ENCODE results near the gene ORAI2.
"Not testable (repeated sequence)": the region's sequence is repeated elsewhere in the genome, so short reads cannot be mapped to it uniquely, and the experiment has no call there.

The ORAI2 gene

GRCh38 chr7:102494026-102494425 lies 60.7 kb downstream of the ORAI2 start:
- H3K9ac ChIP-seq (ENCODE audit: low read depth in 1 of 2, low read length in 2 of 2); H3K27me3 ChIP-seq (ENCODE audit: control insufficient read depth in 1 of 2, insufficient read depth in 2 of 2, low read length in 2 of 2); H3K36me3 ChIP-seq (ENCODE audit: control insufficient read depth in 1 of 2, insufficient read depth in 2 of 2, low read length in 2 of 2); H3K4me1 ChIP-seq (ENCODE audit: control insufficient read depth in 1 of 2, insufficient read depth in 2 of 2, low read length in 2 of 2); H3K9me3 ChIP-seq (ENCODE audit: control insufficient read depth in 1 of 2, low read length in 2 of 2); H3K4me3 ChIP-seq (ENCODE audit: low read depth in 1 of 2, low read length in 2 of 2); H3K27ac ChIP-seq (ENCODE audit: low read depth, low read length): not testable (repeated sequence)

GRCh38 chr7:102494473-102495149 lies 61.2 kb downstream of the ORAI2 start:
- H3K4me3 ChIP-seq (ENCODE audit: low read depth in 1 of 2, low read length in 2 of 2); H3K9me3 ChIP-seq (ENCODE audit: control insufficient read depth in 1 of 2, low read length in 2 of 2); H3K9ac ChIP-seq (ENCODE audit: low read depth in 1 of 2, low read length in 2 of 2); H3K27me3 ChIP-seq (ENCODE audit: control insufficient read depth in 1 of 2, insufficient read depth in 2 of 2, low read length in 2 of 2); H3K36me3 ChIP-seq (ENCODE audit: control insufficient read depth in 1 of 2, insufficient read depth in 2 of 2, low read length in 2 of 2); H3K4me1 ChIP-seq (ENCODE audit: control insufficient read depth in 1 of 2, insufficient read depth in 2 of 2, low read length in 2 of 2); H3K27ac ChIP-seq (ENCODE audit: low read depth, low read length): not testable (repeated sequence)

- not testable (repeated sequence) for H3K9me3 ChIP-seq (ENCODE audit: control insufficient read depth in 1 of 2, low read length in 2 of 2); H3K36me3 ChIP-seq (ENCODE audit: control insufficient read depth in 1 of 2, insufficient read depth in 2 of 2, low read length in 2 of 2); H3K27ac ChIP-seq (ENCODE audit: low read depth, low read length)
These were observed 63.5 kb downstream of the ORAI2 start for GRCh38 chr7:102496861-102497260.

GRCh38 chr7:102497308-102497707 lies 63.9 kb downstream of the ORAI2 start:
- not testable (repeated sequence) for H3K27ac ChIP-seq (ENCODE audit: low read depth, low read length); H3K9me3 ChIP-seq (ENCODE audit: control insufficient read depth in 1 of 2, low read length in 2 of 2); H3K36me3 ChIP-seq (ENCODE audit: control insufficient read depth in 1 of 2, insufficient read depth in 2 of 2, low read length in 2 of 2); H3K4me1 ChIP-seq (ENCODE audit: control insufficient read depth in 1 of 2, insufficient read depth in 2 of 2, low read length in 2 of 2); H3K27me3 ChIP-seq (ENCODE audit: control insufficient read depth in 1 of 2, insufficient read depth in 2 of 2, low read length in 2 of 2); H3K9ac ChIP-seq (ENCODE audit: low read depth in 1 of 2, low read length in 2 of 2); H3K4me3 ChIP-seq (ENCODE audit: low read depth in 1 of 2, low read length in 2 of 2)

More at GRCh38 chr7:102496861-102497260, 63.5 kb downstream of the ORAI2 start:
- not testable (repeated sequence) for H3K4me1 ChIP-seq (ENCODE audit: control insufficient read depth in 1 of 2, insufficient read depth in 2 of 2, low read length in 2 of 2); H3K27me3 ChIP-seq (ENCODE audit: control insufficient read depth in 1 of 2, insufficient read depth in 2 of 2, low read length in 2 of 2); H3K9ac ChIP-seq (ENCODE audit: low read depth in 1 of 2, low read length in 2 of 2); H3K4me3 ChIP-seq (ENCODE audit: low read depth in 1 of 2, low read length in 2 of 2)

GRCh38 chr7:102498321-102498720 lies 64.9 kb downstream of the ORAI2 start:
- H3K27me3 ChIP-seq (ENCODE audit: control insufficient read depth in 1 of 2, insufficient read depth in 2 of 2, low read length in 2 of 2); H3K36me3 ChIP-seq (ENCODE audit: control insufficient read depth in 1 of 2, insufficient read depth in 2 of 2, low read length in 2 of 2); H3K9ac ChIP-seq (ENCODE audit: low read depth in 1 of 2, low read length in 2 of 2); H3K9me3 ChIP-seq (ENCODE audit: control insufficient read depth in 1 of 2, low read length in 2 of 2); H3K4me3 ChIP-seq (ENCODE audit: low read depth in 1 of 2, low read length in 2 of 2); H3K27ac ChIP-seq (ENCODE audit: low read depth, low read length); H3K4me1 ChIP-seq (ENCODE audit: control insufficient read depth in 1 of 2, insufficient read depth in 2 of 2, low read length in 2 of 2): not testable (repeated sequence)

GRCh38 chr7:102503141-102503540 lies 69.8 kb downstream of the ORAI2 start:
- H3K9me3 ChIP-seq (ENCODE audit: control insufficient read depth in 1 of 2, low read length in 2 of 2); H3K27me3 ChIP-seq (ENCODE audit: control insufficient read depth in 1 of 2, insufficient read depth in 2 of 2, low read length in 2 of 2); H3K27ac ChIP-seq (ENCODE audit: low read depth, low read length); H3K4me3 ChIP-seq (ENCODE audit: low read depth in 1 of 2, low read length in 2 of 2); H3K4me1 ChIP-seq (ENCODE audit: control insufficient read depth in 1 of 2, insufficient read depth in 2 of 2, low read length in 2 of 2); H3K36me3 ChIP-seq (ENCODE audit: control insufficient read depth in 1 of 2, insufficient read depth in 2 of 2, low read length in 2 of 2); H3K9ac ChIP-seq (ENCODE audit: low read depth in 1 of 2, low read length in 2 of 2): not testable (repeated sequence)

GRCh38 chr7:102505298-102506185 lies 72.2 kb downstream of the ORAI2 start:
- not testable (repeated sequence) for H3K4me3 ChIP-seq (ENCODE audit: low read depth in 1 of 2, low read length in 2 of 2); H3K36me3 ChIP-seq (ENCODE audit: control insufficient read depth in 1 of 2, insufficient read depth in 2 of 2, low read length in 2 of 2); H3K9me3 ChIP-seq (ENCODE audit: control insufficient read depth in 1 of 2, low read length in 2 of 2); H3K27me3 ChIP-seq (ENCODE audit: control insufficient read depth in 1 of 2, insufficient read depth in 2 of 2, low read length in 2 of 2); H3K9ac ChIP-seq (ENCODE audit: low read depth in 1 of 2, low read length in 2 of 2); H3K27ac ChIP-seq (ENCODE audit: low read depth, low read length); H3K4me1 ChIP-seq (ENCODE audit: control insufficient read depth in 1 of 2, insufficient read depth in 2 of 2, low read length in 2 of 2)
